Suprapubic skin (tissue), 3 donors: Measurements from ENCODE around the gene LSG1.

ENCODE experiments used
- CTCF ChIP-seq, 2 donors: fragments of 200-600 bp in 1 of 2; fragments of 450-650 bp in 1 of 2; sonication (generic) in 1 of 2; IDR thresholded peaks; one replicate each; pipeline ENCODE4 v1.5.1; 2016 to 2019; ENCODE audit warnings: antibody characterized with exemption in 2 of 2, mild to moderate bottlenecking in 1 of 2, moderate library complexity in 1 of 2
- POLR2A ChIP-seq, 2 donors: fragments of 450-650 bp; IDR thresholded peaks; one replicate each; pipeline ENCODE4 v1.6.1; 2017; ENCODE audit warnings: antibody characterized with exemption in 2 of 2, mild to moderate bottlenecking in 2 of 2, moderate library complexity in 2 of 2

GRCh38 chr3:194689493-194689944 is 17.5 kb upstream of the LSG1 start:
- TF ChIP-seq CTCF (IDR thresholded peaks at IDR 0.05) (no peak), POLR2A (IDR thresholded peaks at IDR 0.05) (no peak)
